ENCODE results near the gene CD81.

DNA sequence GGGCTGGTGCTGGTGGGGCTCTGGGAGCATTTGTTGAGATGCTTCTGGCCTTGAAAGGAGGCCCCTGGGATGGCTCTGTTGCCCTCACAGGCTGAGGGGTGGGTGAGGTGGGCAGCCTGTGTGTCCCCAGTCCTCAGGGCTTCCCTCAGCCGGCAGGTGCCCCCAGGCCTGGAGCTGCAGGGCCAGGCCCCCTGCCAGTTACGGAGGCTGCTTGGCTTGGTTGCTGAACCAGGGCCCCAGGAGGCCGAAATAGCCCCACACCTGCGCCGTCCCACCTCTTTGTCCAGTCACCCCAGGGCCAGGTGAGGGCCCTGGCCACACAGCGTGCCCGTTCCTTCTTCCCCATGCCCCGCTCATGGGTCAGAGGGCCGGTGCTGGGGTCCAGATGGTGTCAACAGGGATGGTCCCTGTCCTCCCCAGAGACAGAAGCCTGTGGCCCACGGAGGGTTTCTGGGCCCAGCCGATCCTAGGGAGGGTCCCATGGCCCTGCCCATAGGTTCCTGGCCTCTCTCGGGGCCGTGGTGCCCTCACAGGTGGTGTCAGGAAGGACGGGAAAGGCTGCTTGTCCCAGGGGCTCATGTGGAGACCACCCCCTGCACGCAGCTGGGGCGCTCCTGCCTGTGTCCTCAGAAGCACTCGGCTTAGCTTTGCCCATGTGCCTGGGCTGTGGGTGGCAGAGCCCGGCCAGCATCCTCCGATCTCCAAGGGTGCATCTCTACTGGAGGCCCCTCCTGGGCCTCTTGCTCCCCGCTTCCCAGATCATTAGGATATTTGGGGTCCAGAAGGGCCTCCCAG is 14.3 kb downstream of the CD81 start:
- TF ChIP-seq, protein P1, sequence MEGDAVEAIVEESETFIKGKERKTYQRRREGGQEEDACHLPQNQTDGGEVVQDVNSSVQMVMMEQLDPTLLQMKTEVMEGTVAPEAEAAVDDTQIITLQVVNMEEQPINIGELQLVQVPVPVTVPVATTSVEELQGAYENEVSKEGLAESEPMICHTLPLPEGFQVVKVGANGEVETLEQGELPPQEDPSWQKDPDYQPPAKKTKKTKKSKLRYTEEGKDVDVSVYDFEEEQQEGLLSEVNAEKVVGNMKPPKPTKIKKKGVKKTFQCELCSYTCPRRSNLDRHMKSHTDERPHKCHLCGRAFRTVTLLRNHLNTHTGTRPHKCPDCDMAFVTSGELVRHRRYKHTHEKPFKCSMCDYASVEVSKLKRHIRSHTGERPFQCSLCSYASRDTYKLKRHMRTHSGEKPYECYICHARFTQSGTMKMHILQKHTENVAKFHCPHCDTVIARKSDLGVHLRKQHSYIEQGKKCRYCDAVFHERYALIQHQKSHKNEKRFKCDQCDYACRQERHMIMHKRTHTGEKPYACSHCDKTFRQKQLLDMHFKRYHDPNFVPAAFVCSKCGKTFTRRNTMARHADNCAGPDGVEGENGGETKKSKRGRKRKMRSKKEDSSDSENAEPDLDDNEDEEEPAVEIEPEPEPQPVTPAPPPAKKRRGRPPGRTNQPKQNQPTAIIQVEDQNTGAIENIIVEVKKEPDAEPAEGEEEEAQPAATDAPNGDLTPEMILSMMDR (conservative IDR thresholded peaks at IDR 0.05 in 1 of 2, IDR thresholded peaks at IDR 0.05 in 1 of 2; ENCODE audit: low read depth in 1 of 2, low read length in 2 of 2): no peak
- no peak for TF ChIP-seq EZH2 (IDR thresholded peaks at IDR 0.05; ENCODE audit: low read length, missing control alignments)
